22Rv1 (cell line): ENCODE measurements around the gene GLI2.

Experiments
- CTCF ChIP-seq: fragments of 450-650 bp; IDR thresholded peaks from 2 replicates; pipeline ENCODE4 v1.5.1; 2017; ENCODE audit warnings: mild to moderate bottlenecking
- ZFX ChIP-seq: fragments of 450-650 bp; IDR thresholded peaks from 2 replicates; pipeline ENCODE4 v1.6.1; 2017; ENCODE audit warnings: antibody characterized with exemption, borderline replicate concordance

- no peak for TF ChIP-seq CTCF
- no peak for TF ChIP-seq ZFX
Observed at GRCh38 chr2:120750488-120751210, 15.0 kb downstream of the GLI2 start.
